HepG2 (cell line): ENCODE data around the gene GRK6. TPM values are rescaled to one million over a fixed set of nuclear protein-coding genes. Genes with fewer than 3 reads are reported as not detected.
A peak's percentile ranks its signal among the peaks of the same experiment; 100 is the strongest.

Experiments
- FOXP1 ChIP-seq, 2 experiments: fragments of 450-650 bp in 1 of 2; IDR thresholded peaks; 2 replicates each; pipeline ENCODE4 v1.6.1; 2017 to 2018; ENCODE audit warnings: antibody characterized with exemption in 1 of 2
- HNF1A ChIP-seq, 2 experiments: sonication (generic) in 1 of 2; formaldehyde crosslinking in 1 of 2; IDR thresholded peaks; 2 replicates each; pipeline versions ENCODE4 v1.4.0 to v1.6.1; 2016 to 2020; ENCODE audit warnings: borderline replicate concordance in 1 of 2, low read depth in 1 of 2, mild to moderate bottlenecking in 1 of 2, missing genetic modification reagents in 1 of 2
- KLF15 ChIP-seq: sonication (generic); formaldehyde crosslinking; IDR thresholded peaks from 2 replicates; pipeline ENCODE4 v1.8.1; 2023; ENCODE audit warnings: borderline replicate concordance, mild to moderate bottlenecking, inconsistent platforms, missing genetic modification reagents, mixed read lengths
- LCORL ChIP-seq, 2 experiments: fragments of 450-650 bp in 1 of 2; sonication (generic) in 1 of 2; formaldehyde crosslinking in 1 of 2; IDR thresholded peaks; 2 replicates each; pipeline versions ENCODE4 v1.5.0 to v1.6.1; 2017 to 2020; ENCODE audit warnings: antibody characterized with exemption in 1 of 2, missing genetic modification reagents in 1 of 2
- PAXIP1 ChIP-seq: sonication (generic); formaldehyde crosslinking; conservative IDR thresholded peaks from 2 replicates; pipeline ENCODE4 v1.4.0; 2020; ENCODE audit warnings: mild to moderate bottlenecking, missing genetic modification reagents, moderate library complexity
- SRSF1 ChIP-seq: fragments of 200-400 bp; formaldehyde crosslinking; optimal IDR thresholded peaks from 2 replicates; pipeline ENCODE3; 2017; ENCODE audit warnings: mild to moderate bottlenecking, low read depth, low read length, moderate library complexity
- ZBTB2 ChIP-seq: sonication (generic); formaldehyde crosslinking; IDR thresholded peaks from 2 replicates; pipeline ENCODE4 v1.8.0; 2022; ENCODE audit warnings: low read depth, missing genetic modification reagents
- ZFP36L1 ChIP-seq: sonication (generic); formaldehyde crosslinking; IDR thresholded peaks from 2 replicates; pipeline ENCODE4 v1.8.0; 2022; ENCODE audit warnings: mild to moderate bottlenecking, missing genetic modification reagents, moderate library complexity
- ZNF589 ChIP-seq: sonication (generic); formaldehyde crosslinking; conservative IDR thresholded peaks from 2 replicates; pipeline ENCODE4 v1.8.0; 2022; ENCODE audit warnings: mild to moderate bottlenecking, moderate library complexity, missing genetic modification reagents
- ZNF598 ChIP-seq: sonication (generic); formaldehyde crosslinking; IDR thresholded peaks from 2 replicates; pipeline ENCODE4 v1.5.1; 2020; ENCODE audit warnings: mild to moderate bottlenecking, missing genetic modification reagents, borderline replicate concordance
- ZNF788 ChIP-seq: sonication (generic); formaldehyde crosslinking; IDR thresholded peaks from 2 replicates; pipeline ENCODE4 v1.5.0; 2020; ENCODE audit warnings: mild to moderate bottlenecking, missing genetic modification reagents, borderline replicate concordance
- polyA plus RNA-seq, 8 experiments: library from polyadenylated mRNA; depleted of rRNA in 3 of 8; stranded (reverse) in 7 of 8; unstranded in 1 of 8; fragments of >200 nt; fragmentation: Illumina TruSeq in 4 of 8; extraction: Trizol in 4 of 8; gene quantifications; 2 replicates each; pipeline versions ENCODE4 v1.2.1 to v1.2.3, GENCODE V29; 2011 to 2016; ENCODE audit warnings: low read depth in 4 of 8, missing spikeins in 1 of 8, mixed read lengths in 1 of 8; ENCODE audit not compliant: insufficient read depth in 1 of 8
- total RNA-seq, 5 experiments: library from RNA; depleted of rRNA; stranded (reverse); fragments of >200 nt; fragmentation: Illumina TruSeq; extraction: Trizol; gene quantifications; 2 replicates each; pipeline ENCODE4 v1.2.3, GENCODE V29; 2016; ENCODE audit warnings: low read depth in 1 of 5
- TF ChIP-seq, protein P1 (sequence below): IDR thresholded peaks from 2 replicates; pipeline ENCODE4 v1.6.1; 2016; ENCODE audit warnings: mild to moderate bottlenecking
- TF ChIP-seq, protein P2 (sequence below): sonication (generic); formaldehyde crosslinking; IDR thresholded peaks from 2 replicates; pipeline ENCODE4 v1.4.0; 2020; ENCODE audit warnings: mild to moderate bottlenecking, missing genetic modification reagents

GRK6 gene
- total and polyA plus RNA-seq, 2 of the 13 experiments (the other 11 are each of a cell fraction or from before 2014, with no cell fraction given), result 13.2 to 19.9 TPM

GRCh38 chr5:177455036-177455660, 28.7 kb downstream of the GRK6 start (continued):
- TF ChIP-seq, protein P1, sequence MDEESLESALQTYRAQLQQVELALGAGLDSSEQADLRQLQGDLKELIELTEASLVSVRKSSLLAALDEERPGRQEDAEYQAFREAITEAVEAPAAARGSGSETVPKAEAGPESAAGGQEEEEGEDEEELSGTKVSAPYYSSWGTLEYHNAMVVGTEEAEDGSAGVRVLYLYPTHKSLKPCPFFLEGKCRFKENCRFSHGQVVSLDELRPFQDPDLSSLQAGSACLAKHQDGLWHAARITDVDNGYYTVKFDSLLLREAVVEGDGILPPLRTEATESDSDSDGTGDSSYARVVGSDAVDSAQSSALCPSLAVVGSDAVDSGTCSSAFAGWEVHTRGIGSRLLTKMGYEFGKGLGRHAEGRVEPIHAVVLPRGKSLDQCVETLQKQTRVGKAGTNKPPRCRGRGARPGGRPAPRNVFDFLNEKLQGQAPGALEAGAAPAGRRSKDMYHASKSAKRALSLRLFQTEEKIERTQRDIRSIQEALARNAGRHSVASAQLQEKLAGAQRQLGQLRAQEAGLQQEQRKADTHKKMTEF (CRISPR knock-in tag), result peak; percentile 85; the same call in 1 of the 2 replicates
- TF ChIP-seq FOXP1 (IDR thresholded peaks at IDR 0.05), result no peak
- TF ChIP-seq FOXP1 (CRISPR knock-in tag; IDR thresholded peaks at IDR 0.05), result no peak
- TF ChIP-seq ZNF788, result peak; percentile 35
- peak; percentile 80 for TF ChIP-seq ZNF589 (CRISPR knock-in tag)
- 0 out of 2 replicates have a peak, but pooled peaks have one; percentile 20 for TF ChIP-seq ZFP36L1
- TF ChIP-seq HNF1A (IDR thresholded peaks at IDR 0.05; ENCODE audit: low read depth), result no peak
- peak; percentile 78 for TF ChIP-seq HNF1A (CRISPR knock-in tag; IDR thresholded peaks at IDR 0.05; ENCODE audit: borderline replicate concordance)
- no peak for TF ChIP-seq ZNF598
- peak; percentile 87 for TF ChIP-seq ZBTB2 (CRISPR knock-in tag)
- TF ChIP-seq, protein P2, sequence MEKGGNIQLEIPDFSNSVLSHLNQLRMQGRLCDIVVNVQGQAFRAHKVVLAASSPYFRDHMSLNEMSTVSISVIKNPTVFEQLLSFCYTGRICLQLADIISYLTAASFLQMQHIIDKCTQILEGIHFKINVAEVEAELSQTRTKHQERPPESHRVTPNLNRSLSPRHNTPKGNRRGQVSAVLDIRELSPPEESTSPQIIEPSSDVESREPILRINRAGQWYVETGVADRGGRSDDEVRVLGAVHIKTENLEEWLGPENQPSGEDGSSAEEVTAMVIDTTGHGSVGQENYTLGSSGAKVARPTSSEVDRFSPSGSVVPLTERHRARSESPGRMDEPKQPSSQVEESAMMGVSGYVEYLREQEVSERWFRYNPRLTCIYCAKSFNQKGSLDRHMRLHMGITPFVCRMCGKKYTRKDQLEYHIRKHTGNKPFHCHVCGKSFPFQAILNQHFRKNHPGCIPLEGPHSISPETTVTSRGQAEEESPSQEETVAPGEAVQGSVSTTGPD, result no peak
- TF ChIP-seq SRSF1, result no peak
- TF ChIP-seq LCORL (IDR thresholded peaks at IDR 0.05), result no peak
- TF ChIP-seq LCORL (CRISPR knock-in tag; IDR thresholded peaks at IDR 0.05), result no peak
- TF ChIP-seq PAXIP1, result peak; percentile 54
- TF ChIP-seq KLF15, result no peak
